OCI-M2 (cell line): ENCODE data around the gene ZNF655.
"Not testable (repeated sequence)": the region's sequence is repeated elsewhere in the genome, so short reads cannot be mapped to it uniquely, and the experiment has no call there.

Experiments used
- DNase-seq: peaks from one replicate; lab custom pipeline; 2025; ENCODE audit not compliant: unreplicated experiment; lab: John Stamatoyannopoulos, UW

The ZNF655 gene

GRCh38 chr7:99560834-99561736 lies 2.6 kb downstream of the ZNF655 start:
- no peak for DNase-seq

- no peak for DNase-seq
Observed at GRCh38 chr7:99561737-99562051, 3.3 kb downstream of the ZNF655 start.

GRCh38 chr7:99562114-99562784 lies 3.8 kb downstream of the ZNF655 start:
- DNase-seq, result no peak

GRCh38 chr7:99562832-99563231 lies 4.4 kb downstream of the ZNF655 start:
- no peak for DNase-seq

DNA sequence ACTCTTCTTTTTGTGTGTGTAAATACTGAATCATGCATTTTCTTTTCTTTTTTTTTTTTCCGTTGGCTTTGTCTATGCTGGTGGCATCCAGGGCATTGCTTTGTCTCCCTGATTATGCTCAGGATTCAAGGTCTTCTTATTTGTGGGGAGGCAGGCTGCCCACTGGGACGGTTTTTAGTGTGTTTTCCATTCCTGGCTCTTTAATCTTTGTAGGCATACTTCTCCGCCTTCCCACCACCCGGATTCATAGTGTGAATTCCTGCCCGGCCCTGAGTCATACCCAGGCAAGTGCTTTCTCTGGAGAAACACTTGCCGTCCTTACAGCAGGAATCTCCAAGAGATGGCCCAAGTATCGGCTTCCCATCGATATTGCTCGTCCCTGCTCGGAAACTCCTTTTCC lies 5.2 kb downstream of the ZNF655 start:
- no peak for DNase-seq

GRCh38 chr7:99568770-99569169 lies 10.3 kb downstream of the ZNF655 start:
- DNase-seq, result not testable (repeated sequence)

DNA sequence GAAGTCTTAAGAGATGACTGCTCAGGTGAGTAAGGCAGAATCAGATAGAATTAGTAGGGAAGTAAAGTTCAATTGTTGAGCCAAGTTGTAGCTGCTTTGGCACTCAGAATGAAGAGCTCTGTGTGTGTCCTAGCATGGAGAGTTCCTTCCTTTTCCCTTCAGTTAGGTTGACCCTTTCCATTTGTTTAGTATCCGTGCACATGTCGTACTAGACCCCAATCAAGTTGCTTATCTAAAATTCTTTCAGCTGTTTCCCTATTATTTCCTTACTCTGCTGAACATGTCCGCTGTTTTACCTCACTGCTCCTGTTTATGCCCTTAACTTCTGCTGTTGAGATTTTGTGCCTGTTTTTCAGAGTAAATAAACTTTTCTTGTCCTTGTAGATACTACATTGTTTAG lies 13.3 kb downstream of the ZNF655 start:
- no peak for DNase-seq

- no peak for DNase-seq
Observed at GRCh38 chr7:99573257-99573656, 14.8 kb downstream of the ZNF655 start.

DNA sequence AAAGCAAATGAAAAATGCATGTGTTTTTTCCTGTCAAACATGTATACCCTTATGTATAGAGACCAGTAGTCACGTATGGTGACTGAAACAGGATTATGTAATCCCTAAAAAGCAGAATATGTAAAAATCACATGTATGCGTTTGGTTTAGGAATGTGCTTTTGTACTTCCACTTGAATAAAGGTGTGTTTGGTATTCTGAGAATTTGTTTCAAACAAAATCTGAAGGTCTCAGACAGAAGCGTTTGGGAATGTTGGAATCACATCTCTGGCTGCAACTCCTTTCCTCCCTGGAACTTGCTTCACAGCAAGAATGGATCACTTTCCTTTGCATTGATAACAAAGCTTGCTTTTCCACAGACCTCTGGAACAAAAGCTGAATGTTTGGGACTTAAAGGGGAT lies 17.8 kb downstream of the ZNF655 start:
- no peak for DNase-seq

DNA sequence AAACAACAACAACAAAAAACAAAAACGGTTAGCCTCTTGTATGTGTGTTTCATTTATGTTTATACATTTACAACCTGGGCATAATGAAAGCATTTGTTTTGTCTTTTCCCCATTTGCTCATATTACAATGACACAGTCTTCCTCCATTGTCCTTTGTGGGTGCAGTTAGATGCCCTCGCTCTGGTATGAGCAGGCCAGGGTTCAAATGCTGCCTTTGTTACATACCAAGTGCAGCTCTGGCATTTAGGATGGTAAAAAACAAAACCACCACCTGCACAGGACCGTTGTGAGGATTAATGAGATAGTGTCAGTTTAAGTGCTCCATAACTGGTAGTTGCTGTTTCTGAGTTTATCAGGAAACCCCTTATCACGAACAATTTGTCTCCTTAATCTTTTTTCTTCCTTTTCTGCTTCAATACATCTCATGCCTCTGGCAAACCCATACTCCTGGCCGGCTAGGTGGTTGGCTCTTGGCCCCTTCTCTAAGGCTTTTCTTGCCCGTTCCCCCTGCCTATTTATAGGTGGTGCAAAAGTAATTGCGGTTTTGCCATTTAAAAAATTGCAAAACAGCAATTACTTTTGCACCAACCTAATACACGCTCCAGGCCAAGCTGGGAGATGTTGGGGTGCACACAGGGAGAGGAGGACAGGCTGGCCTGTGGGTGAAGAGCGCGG lies 21.0 kb downstream of the ZNF655 start:
- DNase-seq, result no peak

DNA sequence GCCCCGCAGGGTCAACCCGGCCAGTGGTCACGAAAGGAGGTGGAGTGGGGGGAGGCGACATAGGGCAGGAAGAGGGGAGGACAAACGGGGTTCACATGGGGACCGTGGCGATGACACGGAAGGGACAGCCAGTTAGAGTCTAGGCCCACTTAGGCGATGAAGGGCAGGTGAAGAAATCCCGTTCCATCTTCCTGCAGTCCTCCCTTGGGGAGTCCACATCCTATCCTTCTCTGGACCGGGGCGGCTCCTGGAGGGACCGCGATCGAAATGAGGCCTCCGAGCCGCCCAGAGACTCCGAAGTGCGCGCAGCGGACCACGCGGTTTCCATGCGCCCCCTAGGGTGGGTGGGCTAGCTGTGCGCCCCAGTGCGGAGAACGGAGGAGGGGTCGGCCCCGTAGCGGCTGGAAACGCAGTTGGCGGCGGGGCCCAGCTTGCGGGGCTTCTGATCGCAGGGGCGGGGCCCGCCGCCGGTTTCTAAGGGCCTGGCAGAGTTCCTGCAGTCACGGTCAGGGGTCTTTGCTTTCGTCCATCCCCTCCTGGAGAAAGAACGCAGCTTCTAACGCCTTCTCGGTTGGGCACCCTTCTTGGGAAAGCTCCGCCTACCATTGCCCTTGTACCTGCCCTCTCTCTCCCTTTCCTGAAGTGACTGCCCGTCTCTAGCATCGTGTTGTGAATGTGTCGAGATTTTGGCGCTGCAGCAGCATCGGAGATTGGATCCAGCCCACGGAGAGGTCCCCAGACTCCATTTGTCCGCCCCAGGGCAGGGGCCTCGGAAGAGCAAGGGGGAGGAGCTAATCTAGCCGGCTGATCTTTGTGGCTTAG lies 21.7 kb downstream of the ZNF655 start:
- no peak for DNase-seq

- DNase-seq, result not testable (repeated sequence)
Observed at GRCh38 chr7:99580778-99581332, 22.4 kb downstream of the ZNF655 start.

GRCh38 chr7:99588868-99589267 lies 30.4 kb downstream of the ZNF655 start:
- DNase-seq, result no peak

DNA sequence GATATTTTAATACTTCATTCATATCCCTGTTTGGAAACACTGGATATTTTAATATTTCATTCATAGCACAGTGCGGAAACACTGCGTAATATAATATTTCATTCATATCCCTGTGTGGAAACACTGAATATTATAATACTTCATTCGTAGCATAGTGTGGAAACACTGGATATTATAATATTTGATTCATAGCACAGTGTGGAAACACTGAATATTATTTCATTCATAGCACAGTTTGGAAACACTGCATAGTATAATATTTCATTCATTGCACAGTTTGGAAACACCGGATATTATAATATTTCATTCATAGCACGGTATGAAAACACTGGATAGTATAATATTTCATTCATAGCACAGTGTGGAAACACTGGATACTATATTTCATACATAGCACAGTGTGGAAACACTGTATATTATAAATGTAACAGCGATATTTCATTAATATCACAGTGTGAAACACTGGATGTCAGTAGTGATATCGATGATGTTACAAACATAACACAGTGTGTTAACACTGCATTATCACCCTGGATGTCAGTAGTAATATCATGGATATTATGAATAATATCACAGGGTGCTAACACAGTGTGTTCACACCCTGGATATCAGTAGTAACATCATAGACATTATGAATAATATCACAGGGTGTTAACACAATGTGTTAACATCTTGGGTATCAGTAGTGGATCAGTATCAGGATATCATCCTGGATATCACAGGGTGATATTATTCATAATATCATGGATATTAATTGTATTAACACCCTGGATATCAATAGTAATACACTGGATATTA lies 36.7 kb downstream of the ZNF655 start:
- no peak for DNase-seq

GRCh38 chr7:99596408-99596955 lies 38.0 kb downstream of the ZNF655 start:
- DNase-seq, result no peak

GRCh38 chr7:99597762-99598501 lies 39.5 kb downstream of the ZNF655 start, which contains the start of gene TMEM225B:
TMEM225B (plus strand) TSS chr7:99598267; CDS start chr7:99604389, 6,122 bp downstream.
- no peak for DNase-seq

- DNase-seq, result no peak
Observed at GRCh38 chr7:99599836-99600235, 41.4 kb downstream of the ZNF655 start.

- no peak for DNase-seq
Observed at GRCh38 chr7:99601656-99602310, 43.3 kb downstream of the ZNF655 start.
